ENCODE measurements around the gene ABCB9. TPM values are rescaled to one million over a fixed set of nuclear protein-coding genes. Genes with fewer than 3 reads are reported as not detected.
A peak's percentile ranks its signal among the peaks of the same experiment; 100 is the strongest.

The ABCB9 gene
- total and polyA plus RNA-seq, 8 donors = 1.3 to 6.7 (median 3.1) TPM

GRCh38 chr12:122948605-122949004 lies 17.7 kb downstream of the ABCB9 start:
- DNase-seq (no peak), FAIRE-seq (no peak), ATAC-seq (no peak)
- Histone ChIP-seq H3K36me3 (no peaks in the 10 kb centered on the region), H3K27ac (no peak overlapping the region), H3K27me3 (no peaks in the 10 kb centered on the region), H3K4me1 (no peaks in the 10 kb centered on the region), H3K4me3 (no peak overlapping the region), H3K9me3 (no peaks in the 10 kb centered on the region)
- intact Hi-C loops (cut with DNase I) = no loop called here
- TF ChIP-seq CTCF (IDR thresholded peaks at IDR 0.05) = no peak
- WGBS, 2 donors = 88 to 90% methylated on average over 14 of the region's 14 CpGs

DNA sequence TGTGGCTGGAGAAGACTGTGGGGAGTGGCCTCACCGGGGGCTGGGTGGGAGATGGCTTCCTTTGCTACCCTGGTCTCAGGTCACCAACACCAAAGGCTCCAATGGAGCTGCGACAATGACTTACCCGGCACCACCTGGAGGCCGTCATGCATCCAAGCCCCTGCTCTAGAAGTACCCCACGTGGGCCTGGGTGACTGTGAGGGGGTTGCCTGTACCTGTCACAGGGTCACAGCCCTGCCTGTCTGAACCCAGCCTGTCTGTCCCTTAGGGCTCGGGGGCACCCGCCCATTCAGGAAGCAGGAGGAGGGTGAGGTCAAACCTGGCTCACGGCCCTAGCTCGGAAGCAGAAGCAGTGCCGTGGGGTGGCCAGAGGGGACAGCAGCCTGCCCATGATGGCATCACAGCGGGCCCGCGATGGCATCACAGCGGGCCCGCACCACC lies 18.9 kb downstream of the ABCB9 start:
- Histone ChIP-seq H3K4me3 (no peak overlapping the region), H3K4me1 (no peaks in the 10 kb centered on the region), H3K36me3 (no peaks in the 10 kb centered on the region), H3K27ac (peak overlapping the region; percentile 22 to 70 (median 36)), H3K9me3 (no peaks in the 10 kb centered on the region), H3K27me3 (no peaks in the 10 kb centered on the region)
- 78 to 83% methylated on average over 14 to 15 of the region's 15 CpGs for WGBS, 2 donors
- TF ChIP-seq CTCF (IDR thresholded peaks at IDR 0.05) = no peak
- FAIRE-seq (no peak), DNase-seq (peak in 3 of 6 donors; percentile 39 to 81 (median 62)), ATAC-seq (peak in 3 of 4 donors; percentile 25 to 46 (median 43))
- intact Hi-C loops (cut with DNase I) = no loop called here

- H3K4me3 ChIP-seq = no peak overlapping the region
- H3K27me3 ChIP-seq = no peaks in the 10 kb centered on the region
- ATAC-seq (peak; percentile 42 to 82 (median 73)), FAIRE-seq (no peak), DNase-seq (peak in 5 of 6 donors; percentile 40 to 70 (median 61))
- H3K9me3 ChIP-seq = no peaks in the 10 kb centered on the region
- no peak for TF ChIP-seq CTCF (IDR thresholded peaks at IDR 0.05)
- no peaks in the 10 kb centered on the region for H3K36me3 ChIP-seq
- intact Hi-C loops (cut with DNase I) = no loop called here
- 77 to 86% methylated on average over 10 of the region's 10 CpGs for WGBS, 2 donors
- H3K27ac ChIP-seq = peak overlapping the region; percentile 22 to 70 (median 36)
- H3K4me1 ChIP-seq = no peaks in the 10 kb centered on the region
These were observed 19.4 kb downstream of the ABCB9 start for GRCh38 chr12:122946690-122947341.

DNA sequence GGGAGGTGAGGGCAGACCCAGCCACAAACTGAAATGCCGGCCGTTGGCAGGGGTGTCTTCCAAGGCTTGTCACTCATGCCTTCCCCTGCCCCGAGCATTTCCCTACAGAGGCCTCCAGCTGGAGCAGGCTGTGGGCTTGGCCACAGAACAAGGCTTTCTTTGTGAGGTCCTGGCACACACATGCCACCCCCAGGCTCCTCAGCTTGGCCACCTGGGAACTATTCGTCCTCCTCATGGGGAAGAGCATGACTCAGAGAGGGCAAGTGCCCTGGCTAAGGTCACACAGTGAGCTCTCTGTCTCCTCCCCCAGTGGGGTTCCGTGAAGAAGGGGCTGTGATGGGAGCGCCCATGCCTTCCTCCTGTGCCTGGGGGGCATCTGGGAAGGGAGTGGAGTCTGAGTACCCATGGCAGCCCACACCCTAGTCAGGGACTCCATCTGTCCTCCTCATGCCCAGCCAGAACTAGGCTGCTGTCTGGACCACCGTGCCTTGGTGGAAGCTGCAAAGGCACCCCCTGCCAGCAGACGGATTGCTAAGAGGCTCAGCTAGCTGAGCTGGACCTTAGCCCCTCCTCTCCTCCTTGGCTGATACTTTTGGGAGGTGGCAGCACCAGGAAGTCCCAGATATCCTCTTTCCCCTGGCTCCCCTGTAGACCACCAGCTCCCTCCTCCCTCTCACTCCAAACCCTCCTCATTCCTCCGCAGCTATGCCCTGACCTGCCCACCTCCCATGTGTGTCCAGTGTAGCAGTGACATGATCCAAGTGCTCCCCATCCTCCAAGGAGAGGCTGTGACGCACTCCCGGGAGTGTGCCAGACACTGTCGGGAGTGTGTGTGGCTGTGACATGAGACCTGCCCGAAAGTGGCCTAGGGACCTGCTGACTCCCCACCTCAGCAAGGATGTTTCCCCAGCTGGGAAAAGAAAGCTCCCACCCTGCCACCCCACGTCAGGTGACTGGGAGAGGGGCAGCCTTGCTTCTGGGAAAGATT lies 21.4 kb downstream of the ABCB9 start:
- H3K36me3 ChIP-seq = no peaks in the 10 kb centered on the region
- peak overlapping the region in 3 of 4 donors; percentile 26 to 70 (median 57) for H3K27ac ChIP-seq
- FAIRE-seq (no peak), ATAC-seq (peak; percentile 67 to 84 (median 76)), DNase-seq (peak in 5 of 6 donors; percentile 47 to 83 (median 65))
- TF ChIP-seq CTCF (IDR thresholded peaks at IDR 0.05) = no peak
- intact Hi-C loops (cut with DNase I) = no loop called here
- no peaks in the 10 kb centered on the region for H3K4me1 ChIP-seq
- H3K9me3 ChIP-seq = no peaks in the 10 kb centered on the region
- H3K4me3 ChIP-seq = no peak overlapping the region
- H3K27me3 ChIP-seq = no peaks in the 10 kb centered on the region
- 70 to 76% methylated on average over 14 of the region's 14 CpGs for WGBS, 2 donors

Measured in pancreas (tissue), 10 donors.